ENCODE data around the gene PCNX4.

PCNX4 gene

DNA sequence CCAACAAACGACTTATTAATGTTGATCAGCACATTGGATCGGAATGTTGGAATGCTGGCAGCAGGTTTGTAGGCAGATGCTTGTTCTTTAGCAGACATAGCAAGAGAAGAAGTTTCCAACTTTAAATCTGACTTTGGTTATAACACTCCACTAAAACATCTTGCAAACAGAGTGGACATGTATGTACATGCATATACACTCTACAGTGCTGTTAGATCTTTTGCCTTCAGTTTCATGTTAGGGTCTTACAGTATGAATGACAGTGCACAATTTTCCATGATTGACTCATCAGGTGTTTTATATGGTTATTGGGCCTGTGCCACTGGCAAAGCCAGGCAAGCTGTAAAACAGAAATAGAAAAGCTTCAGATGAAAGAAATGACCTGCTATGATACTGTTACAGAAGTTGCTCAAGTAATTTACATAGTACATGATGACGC is 87.7 kb downstream of the PCNX4 start:
- no peak overlapping the region for H3K27ac ChIP-seq
- H3K4me3 ChIP-seq: no peak overlapping the region
- TF ChIP-seq, protein P1, sequence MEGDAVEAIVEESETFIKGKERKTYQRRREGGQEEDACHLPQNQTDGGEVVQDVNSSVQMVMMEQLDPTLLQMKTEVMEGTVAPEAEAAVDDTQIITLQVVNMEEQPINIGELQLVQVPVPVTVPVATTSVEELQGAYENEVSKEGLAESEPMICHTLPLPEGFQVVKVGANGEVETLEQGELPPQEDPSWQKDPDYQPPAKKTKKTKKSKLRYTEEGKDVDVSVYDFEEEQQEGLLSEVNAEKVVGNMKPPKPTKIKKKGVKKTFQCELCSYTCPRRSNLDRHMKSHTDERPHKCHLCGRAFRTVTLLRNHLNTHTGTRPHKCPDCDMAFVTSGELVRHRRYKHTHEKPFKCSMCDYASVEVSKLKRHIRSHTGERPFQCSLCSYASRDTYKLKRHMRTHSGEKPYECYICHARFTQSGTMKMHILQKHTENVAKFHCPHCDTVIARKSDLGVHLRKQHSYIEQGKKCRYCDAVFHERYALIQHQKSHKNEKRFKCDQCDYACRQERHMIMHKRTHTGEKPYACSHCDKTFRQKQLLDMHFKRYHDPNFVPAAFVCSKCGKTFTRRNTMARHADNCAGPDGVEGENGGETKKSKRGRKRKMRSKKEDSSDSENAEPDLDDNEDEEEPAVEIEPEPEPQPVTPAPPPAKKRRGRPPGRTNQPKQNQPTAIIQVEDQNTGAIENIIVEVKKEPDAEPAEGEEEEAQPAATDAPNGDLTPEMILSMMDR (IDR thresholded peaks at IDR 0.05): no peak
- no peak for DNase-seq (ENCODE audit: low spot score)

- DNase-seq (ENCODE audit: low spot score): no peak
- TF ChIP-seq, protein P1 (IDR thresholded peaks at IDR 0.05): no peak
- H3K27ac ChIP-seq: no peak overlapping the region
- H3K4me3 ChIP-seq: no peak overlapping the region
These were observed 91.4 kb downstream of the PCNX4 start for GRCh38 chr14:60183138-60183537.

- DNase-seq (ENCODE audit: low spot score): no peak
- TF ChIP-seq, protein P1 (IDR thresholded peaks at IDR 0.05): no peak
- H3K27ac ChIP-seq: peak overlapping the region in 1 of 2 donors; percentile 1
- H3K4me3 ChIP-seq: peak overlapping the region; percentile 61
These were observed 92.0 kb downstream of the PCNX4 start for GRCh38 chr14:60183741-60184140.

GRCh38 chr14:60184146-60184904 is 92.6 kb downstream of the PCNX4 start:
- Histone ChIP-seq H3K27ac (peak overlapping the region in 1 of 2 donors; percentile 1), H3K4me3 (peak overlapping the region; percentile 61)
- TF ChIP-seq, protein P1 (IDR thresholded peaks at IDR 0.05): peak; percentile 52
- no peak for DNase-seq (ENCODE audit: low spot score)

GRCh38 chr14:60184905-60185555 is 93.3 kb downstream of the PCNX4 start:
- no peak overlapping the region for H3K4me3 ChIP-seq
- DNase-seq (ENCODE audit: low spot score): no peak
- TF ChIP-seq, protein P1 (IDR thresholded peaks at IDR 0.05): no peak
- H3K27ac ChIP-seq: no peak overlapping the region

DNA sequence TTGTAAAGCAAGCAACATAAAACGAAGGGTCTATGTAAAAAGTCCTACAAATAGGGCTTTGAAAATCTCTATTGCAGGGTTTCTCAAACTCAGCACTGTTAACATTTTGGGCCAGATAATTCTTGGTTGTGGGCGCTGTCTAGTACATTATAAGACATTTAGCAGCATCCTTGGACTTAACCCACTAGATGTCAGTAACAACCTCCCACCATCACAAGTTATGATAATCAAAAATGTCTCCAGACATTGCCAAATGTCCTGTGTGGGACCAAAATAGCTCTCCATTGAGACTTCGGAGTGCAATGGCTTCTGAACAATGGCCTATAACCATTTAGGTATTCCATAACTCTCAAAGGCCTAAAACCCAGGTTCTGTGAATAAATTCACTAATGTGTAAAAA is 96.4 kb downstream of the PCNX4 start:
- no peak overlapping the region for H3K4me3 ChIP-seq
- DNase-seq (ENCODE audit: low spot score): no peak
- H3K27ac ChIP-seq: no peak overlapping the region
- TF ChIP-seq, protein P1 (IDR thresholded peaks at IDR 0.05): no peak

DNA sequence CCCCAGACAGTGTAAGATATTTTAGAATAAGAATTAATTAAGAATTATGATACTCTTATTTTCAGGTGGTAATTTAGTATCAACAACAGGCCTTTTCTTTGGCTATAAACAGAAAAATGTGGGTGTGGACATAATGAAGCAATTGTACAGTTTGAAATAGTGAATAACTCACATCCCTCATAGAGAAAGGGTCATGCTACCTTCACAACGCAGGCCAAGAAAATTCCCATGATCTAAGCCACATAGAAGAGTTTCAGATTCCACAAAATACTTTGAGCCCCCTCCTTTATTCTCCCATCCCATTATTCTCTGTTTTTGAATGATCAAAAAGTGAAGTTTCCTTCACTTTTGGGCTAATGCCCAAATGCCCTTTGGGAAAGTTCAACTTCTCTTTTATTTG is 97.0 kb downstream of the PCNX4 start:
- no peak overlapping the region for H3K4me3 ChIP-seq
- H3K27ac ChIP-seq: no peak overlapping the region
- no peak for DNase-seq (ENCODE audit: low spot score)
- TF ChIP-seq, protein P1 (IDR thresholded peaks at IDR 0.05): no peak
